ENCODE data around the gene GOLPH3L.
"Not testable (repeated sequence)": the region's sequence is repeated elsewhere in the genome, so short reads cannot be mapped to it uniquely, and the experiment has no call there.

DNA sequence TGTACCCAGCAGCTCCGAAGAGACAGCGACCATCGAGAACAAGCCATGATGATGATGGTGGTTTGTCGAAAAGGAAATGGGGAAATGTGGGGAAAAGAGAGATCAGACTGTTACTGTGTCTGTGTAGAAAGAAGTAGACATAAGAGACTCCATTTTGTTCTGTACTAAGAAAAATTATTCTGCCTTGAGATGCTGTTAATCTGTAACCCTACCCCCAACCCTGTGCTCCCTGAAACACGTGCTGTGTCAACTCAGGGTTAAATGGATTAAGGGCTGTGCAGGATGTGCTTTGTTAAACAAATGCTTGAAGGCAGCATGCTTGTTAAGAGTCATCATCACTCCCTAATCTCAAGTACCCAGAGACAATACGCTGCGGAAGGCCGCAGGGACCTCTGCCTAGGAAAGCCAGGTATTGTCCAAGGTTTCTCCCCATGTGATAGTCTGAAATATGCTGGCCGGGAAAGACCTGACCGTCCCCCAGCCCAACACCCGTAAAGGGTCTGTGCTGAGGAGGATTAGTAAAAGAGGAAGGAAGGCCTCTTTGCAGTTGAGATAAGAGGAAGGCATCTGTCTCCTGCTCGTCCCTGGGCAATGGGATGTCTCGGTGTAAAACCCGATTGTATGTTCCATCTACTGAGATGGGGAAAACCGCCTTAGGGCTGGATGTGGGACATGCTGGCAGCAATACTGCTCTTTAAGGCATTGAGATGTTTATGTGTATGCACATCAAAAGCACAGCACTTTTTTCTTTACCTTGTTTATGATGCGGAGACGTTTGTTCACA lies 61.9 kb downstream of the GOLPH3L start:
- TF ChIP-seq, protein P1, sequence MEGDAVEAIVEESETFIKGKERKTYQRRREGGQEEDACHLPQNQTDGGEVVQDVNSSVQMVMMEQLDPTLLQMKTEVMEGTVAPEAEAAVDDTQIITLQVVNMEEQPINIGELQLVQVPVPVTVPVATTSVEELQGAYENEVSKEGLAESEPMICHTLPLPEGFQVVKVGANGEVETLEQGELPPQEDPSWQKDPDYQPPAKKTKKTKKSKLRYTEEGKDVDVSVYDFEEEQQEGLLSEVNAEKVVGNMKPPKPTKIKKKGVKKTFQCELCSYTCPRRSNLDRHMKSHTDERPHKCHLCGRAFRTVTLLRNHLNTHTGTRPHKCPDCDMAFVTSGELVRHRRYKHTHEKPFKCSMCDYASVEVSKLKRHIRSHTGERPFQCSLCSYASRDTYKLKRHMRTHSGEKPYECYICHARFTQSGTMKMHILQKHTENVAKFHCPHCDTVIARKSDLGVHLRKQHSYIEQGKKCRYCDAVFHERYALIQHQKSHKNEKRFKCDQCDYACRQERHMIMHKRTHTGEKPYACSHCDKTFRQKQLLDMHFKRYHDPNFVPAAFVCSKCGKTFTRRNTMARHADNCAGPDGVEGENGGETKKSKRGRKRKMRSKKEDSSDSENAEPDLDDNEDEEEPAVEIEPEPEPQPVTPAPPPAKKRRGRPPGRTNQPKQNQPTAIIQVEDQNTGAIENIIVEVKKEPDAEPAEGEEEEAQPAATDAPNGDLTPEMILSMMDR (IDR thresholded peaks at IDR 0.05; ENCODE audit: low read length), result not testable (repeated sequence)
- not testable (repeated sequence) for TF ChIP-seq EZH2 (optimal IDR thresholded peaks at IDR 0.05; ENCODE audit: low read depth, low read length)

Data from MM.1S (cell line).